ENCODE measurements around the gene NTM.

Gene NTM

DNA sequence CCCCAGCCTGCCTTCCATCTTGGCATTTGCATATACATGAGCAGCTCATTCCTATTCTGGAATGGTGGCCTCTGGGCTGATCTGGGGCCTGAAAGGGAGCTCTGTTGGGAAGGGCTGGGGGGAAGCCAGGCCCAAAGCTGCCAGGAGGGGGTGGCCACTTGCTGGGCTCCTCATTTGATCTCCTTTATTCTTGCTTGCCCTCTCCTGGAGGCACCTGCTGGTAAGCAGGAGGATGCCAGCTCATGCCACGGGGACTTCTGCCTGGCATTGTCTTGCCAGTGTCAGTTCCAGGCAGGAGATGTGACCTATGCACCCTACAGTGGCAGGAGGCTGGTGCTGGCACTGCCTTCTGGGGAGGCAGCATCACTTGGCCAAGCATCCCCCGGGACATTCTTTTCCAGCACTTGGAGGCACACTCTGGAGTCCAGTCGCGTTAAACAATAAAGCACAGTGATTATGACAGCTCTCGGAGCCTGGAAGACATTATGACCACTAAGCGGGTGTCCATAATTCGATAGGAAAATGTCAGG lies 128.3 kb downstream of the NTM start:
- Histone ChIP-seq H3K27ac (ENCODE audit: low read depth, low read length, severe bottlenecking) (no peak overlapping the region), H3K36me3 (ENCODE audit: control insufficient read depth, insufficient read depth, low read length) (no peaks in the 10 kb centered on the region), H3K4me1 (ENCODE audit: control insufficient read depth, insufficient read depth, low read length, poor library complexity, severe bottlenecking) (no peaks in the 10 kb centered on the region), H3K9me3 (ENCODE audit: control insufficient read depth, low read length) (no peaks in the 10 kb centered on the region), H3K4me3 (ENCODE audit: extremely low read depth, insufficient read depth, low read length, poor library complexity, severe bottlenecking) (no peak overlapping the region)
- 84 to 90% methylated on average over 7 of the region's 7 CpGs for WGBS, 2 experiments (ENCODE audit: insufficient coverage in 2 of 2)

DNA sequence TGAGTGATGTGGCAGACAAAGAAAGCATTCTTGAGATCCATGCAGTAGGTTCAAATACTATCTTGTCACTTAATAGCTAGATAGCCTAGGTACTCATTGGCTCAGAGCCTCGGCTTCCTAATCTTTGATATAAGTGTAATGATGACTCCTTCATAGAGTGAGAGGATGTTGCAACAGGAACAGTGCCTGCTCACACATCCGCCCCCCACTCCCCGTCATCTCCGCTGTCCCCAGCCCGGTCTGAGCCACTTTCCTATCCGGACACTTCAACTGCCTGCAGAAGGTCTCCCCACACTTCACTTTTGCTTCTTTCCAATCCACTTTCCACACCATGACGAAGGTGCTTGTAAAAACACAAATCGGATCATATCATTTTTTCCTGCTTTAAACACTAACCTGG lies 128.8 kb downstream of the NTM start:
- Histone ChIP-seq H3K9me3 (ENCODE audit: control insufficient read depth, low read length) (no peaks in the 10 kb centered on the region), H3K4me1 (ENCODE audit: control insufficient read depth, insufficient read depth, low read length, poor library complexity, severe bottlenecking) (no peaks in the 10 kb centered on the region), H3K27ac (ENCODE audit: low read depth, low read length, severe bottlenecking) (no peak overlapping the region), H3K36me3 (ENCODE audit: control insufficient read depth, insufficient read depth, low read length) (no peaks in the 10 kb centered on the region), H3K4me3 (ENCODE audit: extremely low read depth, insufficient read depth, low read length, poor library complexity, severe bottlenecking) (no peak overlapping the region)
- 92% methylated on average over 7 of the region's 8 CpGs for WGBS, 2 experiments (ENCODE audit: insufficient coverage in 2 of 2)

DNA sequence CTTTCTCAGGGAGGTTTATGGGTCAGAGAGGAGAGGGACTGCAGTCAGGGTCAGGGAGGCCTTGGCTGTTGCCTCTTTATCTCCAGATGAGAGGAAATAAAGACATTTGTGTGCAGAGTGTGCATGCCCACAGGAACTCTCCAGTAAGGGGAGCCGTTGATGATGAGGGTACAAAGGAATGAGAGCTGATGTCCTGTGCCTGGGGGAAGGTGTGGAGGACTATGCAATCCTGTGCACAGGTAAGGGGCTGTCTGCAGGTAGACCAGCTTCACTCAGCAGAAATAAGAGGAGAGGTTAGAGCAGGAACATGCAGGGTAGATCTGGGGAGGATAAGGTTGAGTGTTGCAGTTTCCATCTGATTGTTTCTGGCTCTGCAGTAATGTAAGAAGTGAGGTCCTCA lies 132.6 kb downstream of the NTM start:
- WGBS, 2 experiments (ENCODE audit: insufficient coverage in 2 of 2), result 86 to 89% methylated on average over 1 of the region's 1 CpG
- Histone ChIP-seq H3K4me1 (ENCODE audit: control insufficient read depth, insufficient read depth, low read length, poor library complexity, severe bottlenecking) (no peaks in the 10 kb centered on the region), H3K27ac (ENCODE audit: low read depth, low read length, severe bottlenecking) (no peak overlapping the region), H3K36me3 (ENCODE audit: control insufficient read depth, insufficient read depth, low read length) (no peaks in the 10 kb centered on the region), H3K4me3 (ENCODE audit: extremely low read depth, insufficient read depth, low read length, poor library complexity, severe bottlenecking) (no peak overlapping the region), H3K9me3 (ENCODE audit: control insufficient read depth, low read length) (no peaks in the 10 kb centered on the region)

DNA sequence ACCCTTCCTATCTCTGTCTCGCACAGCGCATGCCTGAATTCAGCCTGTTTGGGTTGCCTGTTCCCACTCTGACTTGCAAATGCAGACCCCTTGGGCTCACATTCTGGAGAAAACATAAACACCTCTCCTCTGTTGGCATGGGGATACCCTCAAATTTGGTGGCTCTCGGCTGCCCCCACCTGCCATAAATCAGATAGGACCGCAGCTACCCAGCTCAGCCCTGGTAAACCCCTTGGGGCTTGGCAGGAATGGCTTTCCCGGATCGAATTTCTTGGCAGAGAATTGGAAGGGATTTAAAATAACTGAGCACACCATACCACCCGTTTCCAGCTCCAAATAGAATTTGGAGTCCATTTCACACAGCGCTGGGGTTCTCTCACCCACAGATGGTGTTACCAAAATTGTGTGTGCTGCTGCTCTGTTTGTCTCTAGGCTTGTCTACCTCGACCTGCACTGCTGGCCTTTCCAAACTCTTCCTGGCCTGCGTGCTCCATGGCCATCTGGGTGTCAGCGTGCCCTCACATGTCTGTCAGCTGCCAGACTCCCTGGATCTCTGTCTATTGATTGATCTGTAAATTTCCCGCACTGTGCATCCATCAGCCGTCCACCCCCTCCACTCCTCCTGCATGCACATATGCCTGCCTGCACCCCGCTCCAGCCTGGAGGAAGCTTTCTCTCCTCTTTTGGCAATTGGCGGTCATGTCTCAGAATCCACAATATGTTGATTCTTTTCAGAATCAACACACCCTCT lies 134.0 kb downstream of the NTM start:
- no peaks in the 10 kb centered on the region for H3K9me3 ChIP-seq (ENCODE audit: control insufficient read depth, low read length)
- no peaks in the 10 kb centered on the region for H3K4me1 ChIP-seq (ENCODE audit: control insufficient read depth, insufficient read depth, low read length, poor library complexity, severe bottlenecking)
- H3K27ac ChIP-seq (ENCODE audit: low read depth, low read length, severe bottlenecking), result no peak overlapping the region
- 74 to 78% methylated on average over 8 to 12 of the region's 15 CpGs for WGBS, 2 experiments (ENCODE audit: insufficient coverage in 2 of 2)
- H3K4me3 ChIP-seq (ENCODE audit: extremely low read depth, insufficient read depth, low read length, poor library complexity, severe bottlenecking), result no peak overlapping the region
- H3K36me3 ChIP-seq (ENCODE audit: control insufficient read depth, insufficient read depth, low read length), result no peaks in the 10 kb centered on the region

DNA sequence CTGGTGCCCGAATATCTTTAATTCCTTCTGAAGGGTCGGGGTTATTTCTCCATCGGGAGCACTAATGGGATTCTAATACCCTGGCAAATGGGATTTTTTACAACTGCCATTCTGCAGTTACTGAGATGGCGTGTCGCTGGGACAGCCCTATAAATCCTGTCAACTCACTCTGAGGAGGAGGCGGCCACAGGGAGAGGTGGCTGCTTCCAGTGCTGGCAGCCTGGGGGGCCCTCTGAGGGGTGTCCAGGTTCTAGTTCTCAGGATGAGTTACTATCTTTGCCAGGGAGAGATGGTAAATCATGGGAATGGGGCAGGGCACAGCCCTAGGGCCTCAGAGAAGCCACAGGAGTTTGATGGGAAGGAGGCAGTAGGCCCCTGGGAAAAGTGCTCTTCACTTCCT lies 135.9 kb downstream of the NTM start:
- WGBS, 2 experiments (ENCODE audit: insufficient coverage in 2 of 2), result 94 to 95% methylated on average over 5 to 6 of the region's 6 CpGs
- H3K9me3 ChIP-seq (ENCODE audit: control insufficient read depth, low read length), result no peaks in the 10 kb centered on the region
- H3K36me3 ChIP-seq (ENCODE audit: control insufficient read depth, insufficient read depth, low read length), result no peaks in the 10 kb centered on the region
- H3K4me1 ChIP-seq (ENCODE audit: control insufficient read depth, insufficient read depth, low read length, poor library complexity, severe bottlenecking), result no peaks in the 10 kb centered on the region
- H3K27ac ChIP-seq (ENCODE audit: low read depth, low read length, severe bottlenecking), result no peak overlapping the region
- H3K4me3 ChIP-seq (ENCODE audit: extremely low read depth, insufficient read depth, low read length, poor library complexity, severe bottlenecking), result no peak overlapping the region

DNA sequence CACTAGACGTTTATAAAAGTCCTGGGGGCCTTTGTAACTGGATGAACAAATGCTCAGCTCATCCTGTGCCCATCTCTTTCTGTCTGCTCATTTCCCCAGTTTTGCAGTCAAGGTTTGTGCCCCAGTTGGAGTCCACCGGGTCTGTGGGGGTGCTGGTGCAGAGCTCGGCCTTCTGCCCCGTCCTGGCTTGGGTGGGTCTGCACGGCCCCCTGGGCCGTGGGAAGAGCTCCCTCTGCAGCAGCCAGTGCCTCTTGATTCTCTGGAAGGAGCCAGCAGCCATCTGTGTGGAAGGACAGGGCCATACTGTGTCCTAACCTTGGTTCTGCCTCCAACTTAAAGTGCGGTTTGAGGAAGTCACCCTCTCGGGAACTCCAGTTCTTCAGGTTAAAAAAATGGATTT lies 140.2 kb downstream of the NTM start:
- WGBS, 2 experiments (ENCODE audit: insufficient coverage in 2 of 2), result 88 to 98% methylated on average over 7 of the region's 8 CpGs
- no peak overlapping the region for H3K4me3 ChIP-seq (ENCODE audit: extremely low read depth, insufficient read depth, low read length, poor library complexity, severe bottlenecking)
- H3K9me3 ChIP-seq (ENCODE audit: control insufficient read depth, low read length), result no peaks in the 10 kb centered on the region
- H3K27ac ChIP-seq (ENCODE audit: low read depth, low read length, severe bottlenecking), result no peak overlapping the region
- no peaks in the 10 kb centered on the region for H3K36me3 ChIP-seq (ENCODE audit: control insufficient read depth, insufficient read depth, low read length)
- no peaks in the 10 kb centered on the region for H3K4me1 ChIP-seq (ENCODE audit: control insufficient read depth, insufficient read depth, low read length, poor library complexity, severe bottlenecking)

DNA sequence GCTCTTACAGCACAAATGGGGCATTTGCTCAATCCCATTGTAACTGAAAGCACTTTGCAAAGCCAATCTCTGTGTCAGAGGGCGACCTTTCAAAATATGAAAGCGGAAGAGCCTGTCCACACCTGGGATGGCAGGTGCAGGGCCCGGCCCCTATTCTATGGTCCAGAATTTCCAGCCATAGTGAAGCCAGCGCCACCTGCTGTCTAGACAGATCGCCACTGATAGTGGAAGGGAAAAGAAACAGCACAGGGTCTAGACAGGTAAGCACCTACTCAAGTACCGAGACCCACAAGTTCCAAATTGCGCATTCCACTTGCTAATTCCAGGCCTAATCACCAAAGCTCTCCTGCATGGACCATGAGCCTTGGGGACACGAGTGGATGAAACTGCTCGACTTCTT lies 141.4 kb downstream of the NTM start:
- 47 to 56% methylated on average over 9 of the region's 9 CpGs for WGBS, 2 experiments (ENCODE audit: insufficient coverage in 2 of 2)
- no peaks in the 10 kb centered on the region for H3K4me1 ChIP-seq (ENCODE audit: control insufficient read depth, insufficient read depth, low read length, poor library complexity, severe bottlenecking)
- no peak overlapping the region for H3K4me3 ChIP-seq (ENCODE audit: extremely low read depth, insufficient read depth, low read length, poor library complexity, severe bottlenecking)

DNA sequence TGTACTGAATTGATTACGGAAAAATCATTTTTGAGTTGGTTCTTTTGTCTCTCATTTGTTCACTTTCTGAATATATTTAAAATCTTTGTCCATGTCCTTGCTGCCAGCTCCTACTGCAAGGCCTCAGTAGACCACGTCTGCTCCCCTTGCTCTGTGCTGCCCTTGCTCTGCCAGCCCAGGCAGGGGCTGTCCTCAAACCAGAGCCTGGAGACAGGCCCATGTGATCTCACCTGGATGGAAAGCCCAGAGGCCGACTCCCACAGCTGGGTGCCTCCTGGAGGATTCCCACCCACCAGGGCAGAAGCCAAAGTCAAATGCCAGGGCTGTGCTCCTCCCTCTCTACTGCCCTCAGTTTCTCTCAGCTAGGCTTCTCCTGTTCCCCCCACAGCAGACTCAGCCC lies 141.8 kb downstream of the NTM start:
- Histone ChIP-seq H3K9me3 (ENCODE audit: control insufficient read depth, low read length) (no peaks in the 10 kb centered on the region), H3K4me1 (ENCODE audit: control insufficient read depth, insufficient read depth, low read length, poor library complexity, severe bottlenecking) (peaks cover under 1% of the 10 kb centered on the region), H3K27ac (ENCODE audit: low read depth, low read length, severe bottlenecking) (no peak overlapping the region), H3K36me3 (ENCODE audit: control insufficient read depth, insufficient read depth, low read length) (no peaks in the 10 kb centered on the region), H3K4me3 (ENCODE audit: extremely low read depth, insufficient read depth, low read length, poor library complexity, severe bottlenecking) (no peak overlapping the region)
- 78 to 95% methylated on average over 2 of the region's 3 CpGs for WGBS, 2 experiments (ENCODE audit: insufficient coverage in 2 of 2)

More for the DNA sequence above, 141.4 kb downstream of the NTM start:
- H3K9me3 ChIP-seq (ENCODE audit: control insufficient read depth, low read length), result no peaks in the 10 kb centered on the region
- no peak overlapping the region for H3K27ac ChIP-seq (ENCODE audit: low read depth, low read length, severe bottlenecking)
- no peaks in the 10 kb centered on the region for H3K36me3 ChIP-seq (ENCODE audit: control insufficient read depth, insufficient read depth, low read length)

DNA sequence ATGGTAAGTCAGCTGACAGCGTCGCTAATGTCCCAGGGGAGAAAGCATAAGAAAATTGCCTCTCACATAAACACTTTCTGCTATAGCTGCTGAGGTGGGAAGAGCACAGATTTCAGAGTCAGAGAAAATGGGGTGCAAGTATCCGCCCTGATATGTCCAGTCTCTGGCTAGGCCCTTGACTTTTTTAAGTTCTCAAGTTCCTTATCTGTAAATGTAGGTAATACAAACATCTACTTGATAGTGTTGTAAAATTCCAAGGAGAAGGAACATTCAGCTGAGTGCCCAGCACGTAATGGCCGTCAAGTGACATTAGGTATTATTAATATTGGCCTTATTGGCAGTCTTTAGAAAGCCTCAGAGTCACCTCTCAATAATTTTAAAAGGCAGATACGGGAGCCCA lies 143.6 kb downstream of the NTM start:
- Histone ChIP-seq H3K9me3 (ENCODE audit: control insufficient read depth, low read length) (no peaks in the 10 kb centered on the region), H3K4me3 (ENCODE audit: extremely low read depth, insufficient read depth, low read length, poor library complexity, severe bottlenecking) (no peak overlapping the region), H3K27ac (ENCODE audit: low read depth, low read length, severe bottlenecking) (no peak overlapping the region), H3K36me3 (ENCODE audit: control insufficient read depth, insufficient read depth, low read length) (no peaks in the 10 kb centered on the region), H3K4me1 (ENCODE audit: control insufficient read depth, insufficient read depth, low read length, poor library complexity, severe bottlenecking) (peaks cover 2% of the 10 kb centered on the region)
- 86% methylated on average over 2 of the region's 6 CpGs; no CpG with 5 or more reads in 1 of the 2 experiments for WGBS, 2 experiments (ENCODE audit: insufficient coverage in 2 of 2)

DNA sequence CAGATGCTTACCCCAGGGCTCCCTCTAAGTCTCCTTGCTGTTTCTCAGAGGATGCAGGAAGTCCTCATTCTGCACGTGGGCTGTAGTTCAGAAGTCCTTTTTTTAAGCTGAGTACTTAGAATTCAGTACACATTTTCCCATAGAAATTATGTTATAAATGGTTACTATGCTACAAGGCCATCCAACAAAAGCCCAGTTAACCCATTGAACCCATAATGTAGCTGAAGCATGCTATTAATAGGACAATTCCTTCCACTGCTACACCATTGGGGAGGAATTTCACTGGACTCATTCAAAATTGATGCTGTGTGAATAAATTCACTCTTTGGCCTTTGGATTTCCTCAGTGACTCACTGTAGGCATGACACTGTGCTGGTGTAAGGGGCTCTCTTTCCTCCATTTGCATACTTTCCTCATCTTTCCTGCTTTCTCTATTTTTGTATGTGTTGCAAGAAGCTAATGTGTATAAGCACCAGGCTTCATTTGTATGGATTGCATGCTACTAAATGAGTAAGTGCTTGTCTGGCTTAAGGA lies 148.0 kb downstream of the NTM start:
- Histone ChIP-seq H3K9me3 (ENCODE audit: control insufficient read depth, low read length) (no peaks in the 10 kb centered on the region), H3K36me3 (ENCODE audit: control insufficient read depth, insufficient read depth, low read length) (no peaks in the 10 kb centered on the region), H3K27ac (ENCODE audit: low read depth, low read length, severe bottlenecking) (no peak overlapping the region), H3K4me1 (ENCODE audit: control insufficient read depth, insufficient read depth, low read length, poor library complexity, severe bottlenecking) (peaks cover 2% of the 10 kb centered on the region), H3K4me3 (ENCODE audit: extremely low read depth, insufficient read depth, low read length, poor library complexity, severe bottlenecking) (no peak overlapping the region)
- WGBS, 2 experiments (ENCODE audit: insufficient coverage in 2 of 2), result no CpG with 5 or more reads among the region's 1 CpG

DNA sequence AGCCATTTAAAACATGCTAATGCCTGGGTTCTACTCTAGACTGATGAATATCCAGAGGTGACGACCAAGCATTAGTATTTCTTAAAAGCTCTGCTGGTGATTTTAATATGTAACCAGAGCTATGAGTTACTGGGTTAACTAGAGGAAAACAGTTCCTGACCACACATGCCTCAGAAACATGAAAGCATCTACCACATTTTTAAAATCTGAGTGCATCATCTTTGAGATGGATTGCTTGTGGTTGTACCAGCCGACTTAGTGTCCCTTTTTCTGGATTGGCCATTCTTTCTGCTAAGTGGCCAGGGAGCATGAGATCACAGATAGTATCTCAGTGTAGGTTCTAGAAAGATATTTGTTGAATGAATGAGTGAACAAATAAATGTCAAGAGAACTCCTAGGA lies 152.4 kb downstream of the NTM start:
- Histone ChIP-seq H3K27ac (ENCODE audit: low read depth, low read length, severe bottlenecking) (no peak overlapping the region), H3K9me3 (ENCODE audit: control insufficient read depth, low read length) (no peaks in the 10 kb centered on the region), H3K4me1 (ENCODE audit: control insufficient read depth, insufficient read depth, low read length, poor library complexity, severe bottlenecking) (no peaks in the 10 kb centered on the region), H3K4me3 (ENCODE audit: extremely low read depth, insufficient read depth, low read length, poor library complexity, severe bottlenecking) (no peak overlapping the region), H3K36me3 (ENCODE audit: control insufficient read depth, insufficient read depth, low read length) (no peaks in the 10 kb centered on the region)
- WGBS, 2 experiments (ENCODE audit: insufficient coverage in 2 of 2), result no CpG with 5 or more reads among the region's 2 CpGs
